Measurements from ENCODE around the gene IFT122.
"Not testable (repeated sequence)": the region's sequence is repeated elsewhere in the genome, so short reads cannot be mapped to it uniquely, and the experiment has no call there.

IFT122 gene

GRCh38 chr3:129439817-129440617, at the start of gene IFT122, which contains the start of gene MBD4:
Gene IFT122 (plus strand): TSS chr3:129440224. CDS start chr3:129440331, 107 bp downstream.
Gene MBD4 (minus strand): TSS chr3:129439948. CDS start chr3:129439833, 115 bp downstream.
- peak; percentile 99 for DNase-seq

GRCh38 chr3:129391583-129391982, 48.4 kb upstream of the IFT122 start:
- DNase-seq = not testable (repeated sequence)

GRCh38 chr3:129392106-129392887, 47.7 kb upstream of the IFT122 start:
- DNase-seq = not testable (repeated sequence)

- DNase-seq = no peak
These were observed 46.8 kb upstream of the IFT122 start for GRCh38 chr3:129393271-129393670.

DNA sequence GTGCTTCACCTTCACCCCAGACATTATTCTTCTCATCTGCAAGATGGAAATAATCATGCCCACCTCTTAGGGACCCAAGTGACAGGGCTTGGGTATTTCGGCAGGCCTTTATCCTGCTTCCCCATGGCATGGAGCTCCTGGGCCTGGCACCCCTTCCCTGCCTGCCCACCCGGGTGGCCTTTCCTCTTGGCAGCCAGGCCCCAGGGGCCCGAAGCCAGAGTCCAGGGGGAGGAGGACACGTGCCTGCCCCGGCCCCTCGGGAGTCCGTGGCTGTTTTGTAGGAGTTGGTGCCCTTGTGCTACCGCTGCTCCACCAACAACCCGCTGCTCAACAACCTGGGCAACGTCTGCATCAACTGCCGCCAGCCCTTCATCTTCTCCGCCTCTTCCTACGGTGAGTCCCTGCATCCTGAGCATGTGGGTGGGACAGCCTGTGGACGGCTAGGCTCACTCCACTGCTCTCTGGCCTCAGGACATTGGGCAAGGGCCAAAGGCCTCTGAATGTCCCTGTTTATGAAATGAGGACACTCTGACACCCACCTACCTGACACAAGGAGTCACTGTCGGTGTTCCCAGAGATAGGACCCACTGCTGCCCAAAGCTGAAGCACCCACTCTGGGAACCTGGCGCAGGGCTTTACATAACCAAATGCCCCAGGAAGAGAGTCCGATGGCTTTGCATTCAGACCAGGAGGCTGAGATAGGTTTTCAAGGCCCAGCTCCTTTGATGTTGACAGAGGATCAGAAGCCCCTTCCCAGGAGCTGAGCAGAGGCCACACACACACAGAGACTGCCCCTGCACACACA, 46.1 kb upstream of the IFT122 start:
- not testable (repeated sequence) for DNase-seq

GRCh38 chr3:129398803-129399144, 41.2 kb upstream of the IFT122 start:
- DNase-seq = no peak

DNA sequence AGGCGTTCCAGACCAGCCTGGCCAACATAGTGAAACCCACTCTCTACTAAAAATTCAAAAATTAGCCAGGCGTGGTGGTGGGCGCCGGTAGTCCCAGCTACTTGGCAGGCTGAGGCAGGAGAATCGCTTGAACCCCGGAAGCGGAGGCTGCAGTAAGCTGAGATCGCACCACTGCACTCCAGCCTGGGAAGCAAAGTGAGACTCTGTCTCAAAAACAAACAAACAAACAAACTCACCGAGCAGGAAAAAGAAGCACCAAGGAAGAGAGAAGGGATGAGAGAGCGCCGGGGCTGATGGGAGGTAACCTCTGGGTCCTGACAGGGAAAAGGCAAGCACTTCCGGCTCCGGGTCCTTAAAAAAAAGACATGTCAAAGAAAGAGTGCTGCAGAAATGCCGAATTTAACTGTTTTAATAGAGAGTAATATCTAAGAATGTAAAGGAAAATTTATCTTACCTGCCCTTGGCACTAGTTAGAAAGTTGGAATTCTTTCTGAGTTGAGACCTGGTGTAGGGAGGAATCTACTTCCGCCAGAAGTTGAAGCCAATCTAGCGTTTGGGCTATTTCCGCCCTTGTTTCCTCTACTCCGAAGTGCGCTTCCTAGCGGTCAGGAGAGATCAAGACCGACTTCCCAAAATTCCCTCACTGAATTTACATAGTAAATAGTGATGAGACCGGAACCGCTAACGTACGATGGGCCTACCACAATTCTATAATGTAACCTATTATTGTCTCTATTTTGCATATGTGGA, 40.7 kb upstream of the IFT122 start:
- peak; percentile 96 for DNase-seq

DNA sequence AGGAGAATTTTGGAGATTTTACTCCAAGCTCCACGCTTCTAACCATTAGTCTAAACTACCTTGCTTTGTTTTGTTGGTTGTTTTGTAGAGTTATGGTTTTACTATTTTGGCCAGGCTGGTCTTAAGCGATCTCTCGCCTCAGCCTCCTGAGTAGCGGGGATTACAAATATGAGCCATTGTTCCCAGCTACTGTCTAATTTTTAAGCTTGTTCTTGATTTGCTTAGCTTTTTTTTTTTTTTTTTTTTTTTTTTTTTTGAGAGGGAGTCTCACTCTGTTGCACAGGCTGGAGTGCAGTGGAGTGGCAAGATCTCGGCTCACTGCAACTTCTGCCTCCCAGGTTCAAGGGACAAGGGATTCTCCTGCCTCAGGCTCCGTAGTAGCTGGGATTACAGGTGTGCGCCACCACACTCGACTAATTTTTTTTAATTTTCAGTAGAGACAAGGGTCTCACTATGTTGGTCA, 40.1 kb upstream of the IFT122 start:
- no peak for DNase-seq

- no peak for DNase-seq
These were observed 37.8 kb upstream of the IFT122 start for GRCh38 chr3:129402210-129402609.

GRCh38 chr3:129402616-129403015, 37.4 kb upstream of the IFT122 start:
- no peak for DNase-seq

GRCh38 chr3:129403450-129403849, 36.6 kb upstream of the IFT122 start:
- DNase-seq = no peak

GRCh38 chr3:129404130-129404529, 35.9 kb upstream of the IFT122 start:
- DNase-seq = no peak

DNA sequence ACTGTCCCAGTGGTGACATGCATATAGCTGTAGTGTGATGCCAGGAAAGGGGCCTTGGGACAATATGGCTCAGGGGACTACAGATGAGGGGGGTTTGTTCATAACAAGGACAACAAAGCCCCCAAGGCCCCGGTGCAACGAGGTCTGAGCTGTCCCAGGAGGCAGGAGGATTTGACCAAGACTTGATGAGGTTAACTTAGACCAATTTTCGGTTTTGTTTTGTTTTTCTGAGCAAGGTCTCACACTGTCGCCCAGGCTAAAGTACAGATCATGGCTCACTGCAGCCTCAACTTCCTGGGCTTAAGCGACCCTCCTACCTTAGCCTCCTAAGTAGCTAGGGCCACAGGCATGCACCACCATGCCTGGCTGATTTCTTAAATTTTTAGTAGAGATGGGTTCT, 35.4 kb upstream of the IFT122 start:
- DNase-seq = no peak

DNA sequence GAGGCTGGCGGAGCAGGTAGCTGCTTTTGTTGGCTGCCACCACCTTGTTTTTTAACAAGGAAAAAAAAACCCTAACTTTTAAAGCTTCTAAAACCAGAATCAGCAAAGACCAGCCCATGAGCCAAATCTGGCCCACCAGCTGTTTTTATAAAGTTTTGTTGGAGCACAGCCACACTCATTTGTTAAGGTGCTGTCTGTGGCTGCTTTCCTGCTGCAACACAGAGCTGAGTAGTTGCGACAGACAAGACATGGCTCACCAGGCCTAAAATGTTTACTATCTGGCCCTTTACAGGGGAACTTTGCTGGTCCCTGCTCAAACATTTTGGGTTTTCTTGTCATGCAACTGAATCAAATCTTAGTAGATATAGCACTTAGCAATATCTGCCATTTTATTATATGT, 30.5 kb upstream of the IFT122 start:
- no peak for DNase-seq

- DNase-seq = no peak
These were observed 29.1 kb upstream of the IFT122 start for GRCh38 chr3:129410971-129411370.

DNA sequence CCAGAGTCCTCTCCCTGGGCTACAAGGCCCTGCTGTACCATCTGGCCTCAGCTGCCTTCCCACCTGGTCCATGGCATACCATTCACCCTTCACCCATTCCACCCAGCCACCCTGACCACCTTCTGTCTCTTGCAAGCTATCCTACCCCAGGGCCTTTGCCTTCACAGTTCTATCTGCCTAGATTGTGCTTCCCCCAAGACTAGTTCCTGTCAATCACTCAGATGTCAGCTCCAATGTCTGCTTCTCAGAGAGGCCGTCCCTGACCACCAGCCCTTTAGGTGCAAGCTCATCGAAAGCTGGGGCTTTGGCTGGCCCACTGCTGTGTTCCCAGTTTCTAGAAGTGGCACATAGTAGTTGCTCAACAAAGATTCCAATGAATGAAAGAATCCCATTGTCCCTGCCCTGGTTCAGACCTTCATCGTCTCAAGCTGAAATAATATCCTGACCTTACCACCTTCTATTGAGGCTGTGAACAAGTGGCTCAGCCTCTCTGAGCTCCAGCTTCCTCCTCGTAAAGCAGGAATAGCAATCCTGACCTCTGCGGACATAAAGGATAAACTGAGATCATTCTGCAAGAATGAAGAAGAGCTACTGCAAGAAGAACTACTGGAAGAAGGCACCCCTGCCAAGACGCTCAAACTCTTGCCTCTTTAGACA, 27.4 kb upstream of the IFT122 start:
- DNase-seq = no peak

DNA sequence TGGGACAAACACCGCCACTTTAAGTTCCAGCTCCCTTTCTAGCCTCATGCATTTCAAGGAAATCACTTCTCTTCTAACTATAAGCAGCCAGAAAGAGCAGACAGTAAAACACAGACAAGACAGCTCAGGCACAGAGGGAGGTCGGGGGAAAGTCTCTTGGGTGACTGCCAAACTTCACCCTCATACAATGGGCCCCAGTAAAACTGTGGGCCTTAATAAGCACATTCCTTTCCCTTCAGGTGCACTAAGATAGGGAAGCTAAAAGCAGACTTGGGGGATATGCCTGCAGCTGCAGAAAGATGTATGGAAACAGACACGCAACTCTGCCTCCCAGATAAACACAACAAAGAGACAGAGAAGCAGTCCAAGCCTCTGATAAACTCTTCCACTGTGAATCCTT, 26.8 kb upstream of the IFT122 start:
- not testable (repeated sequence) for DNase-seq

- no peak for DNase-seq
These were observed 26.1 kb upstream of the IFT122 start for GRCh38 chr3:129413687-129414506.

GRCh38 chr3:129415378-129415777, 24.6 kb upstream of the IFT122 start:
- no peak for DNase-seq

- no peak for DNase-seq
These were observed 24.2 kb upstream of the IFT122 start for GRCh38 chr3:129415830-129416229.

DNA sequence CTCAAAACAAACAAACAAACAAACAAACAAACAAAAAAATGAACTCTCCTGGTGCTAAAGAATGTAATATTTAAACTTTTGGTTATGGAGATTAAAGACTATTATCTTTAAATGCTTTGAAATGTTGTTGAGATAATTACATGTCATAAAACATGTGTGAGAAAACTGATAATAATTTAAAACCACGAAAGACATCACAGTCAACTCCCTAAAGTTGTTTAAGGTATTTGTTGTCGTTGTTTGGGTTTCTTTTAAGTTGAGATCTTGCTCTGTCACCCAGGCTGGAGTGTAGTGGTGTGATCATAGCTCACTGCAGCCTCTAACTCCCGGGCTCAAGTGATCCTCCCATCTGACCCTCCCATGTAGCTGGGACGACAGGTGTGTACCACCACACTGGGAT, 23.6 kb upstream of the IFT122 start:
- DNase-seq = no peak

All from NCI-H1092 treated with DMSO at 0.1 percent for 48 hours (cell line).